ENCODE results near the gene ZGLP1.

ZGLP1 gene

DNA sequence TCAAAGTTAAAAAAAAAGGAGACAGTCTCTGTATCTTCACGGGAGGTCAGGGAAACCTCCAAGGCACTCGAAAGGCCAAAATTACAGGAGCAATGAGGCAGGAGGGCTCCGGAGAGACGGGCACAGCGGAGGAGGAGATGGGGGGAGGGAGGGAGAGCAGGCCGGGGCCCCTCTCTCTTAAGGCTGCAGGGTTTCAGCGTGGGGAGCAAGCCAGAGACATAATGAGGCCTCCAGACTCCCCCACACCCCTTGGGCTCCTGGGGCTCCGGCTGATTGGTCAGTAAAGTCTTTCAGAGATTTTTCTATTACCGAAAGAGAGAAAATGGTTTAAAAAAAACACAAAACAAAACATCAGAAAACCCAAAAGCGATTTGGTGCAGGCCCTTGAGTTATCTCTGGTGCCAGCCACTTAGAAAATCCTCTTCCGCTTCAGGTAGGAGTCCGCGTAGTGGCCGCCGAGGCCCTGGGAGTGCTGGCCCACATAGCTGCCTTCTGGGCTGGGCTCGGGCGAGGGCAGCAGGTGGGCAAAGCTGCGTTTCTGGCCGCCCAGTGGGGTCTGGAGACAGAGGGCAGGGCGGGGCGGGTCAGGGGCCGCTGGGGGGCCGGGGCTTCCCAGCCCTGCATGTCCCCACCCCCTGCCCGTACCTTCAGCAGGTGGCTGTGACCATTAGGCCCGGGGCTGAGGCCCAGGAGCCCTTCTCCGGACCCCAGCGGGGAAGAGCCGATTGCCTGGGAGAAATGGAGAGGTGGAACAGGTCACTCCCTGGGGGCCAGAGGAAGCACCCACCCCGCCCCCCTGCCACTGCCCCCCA, 7.6 kb upstream of the ZGLP1 start:
- TF ChIP-seq, protein P1, sequence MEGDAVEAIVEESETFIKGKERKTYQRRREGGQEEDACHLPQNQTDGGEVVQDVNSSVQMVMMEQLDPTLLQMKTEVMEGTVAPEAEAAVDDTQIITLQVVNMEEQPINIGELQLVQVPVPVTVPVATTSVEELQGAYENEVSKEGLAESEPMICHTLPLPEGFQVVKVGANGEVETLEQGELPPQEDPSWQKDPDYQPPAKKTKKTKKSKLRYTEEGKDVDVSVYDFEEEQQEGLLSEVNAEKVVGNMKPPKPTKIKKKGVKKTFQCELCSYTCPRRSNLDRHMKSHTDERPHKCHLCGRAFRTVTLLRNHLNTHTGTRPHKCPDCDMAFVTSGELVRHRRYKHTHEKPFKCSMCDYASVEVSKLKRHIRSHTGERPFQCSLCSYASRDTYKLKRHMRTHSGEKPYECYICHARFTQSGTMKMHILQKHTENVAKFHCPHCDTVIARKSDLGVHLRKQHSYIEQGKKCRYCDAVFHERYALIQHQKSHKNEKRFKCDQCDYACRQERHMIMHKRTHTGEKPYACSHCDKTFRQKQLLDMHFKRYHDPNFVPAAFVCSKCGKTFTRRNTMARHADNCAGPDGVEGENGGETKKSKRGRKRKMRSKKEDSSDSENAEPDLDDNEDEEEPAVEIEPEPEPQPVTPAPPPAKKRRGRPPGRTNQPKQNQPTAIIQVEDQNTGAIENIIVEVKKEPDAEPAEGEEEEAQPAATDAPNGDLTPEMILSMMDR (IDR thresholded peaks at IDR 0.05; ENCODE audit: low read depth, low read length), result no peak
- no peak for TF ChIP-seq POLR2A (IDR thresholded peaks at IDR 0.05; ENCODE audit: extremely low read depth, insufficient read length)
- no peak for TF ChIP-seq MYC (IDR thresholded peaks at IDR 0.05; ENCODE audit: low read depth, low read length)
- TF ChIP-seq, protein P2, sequence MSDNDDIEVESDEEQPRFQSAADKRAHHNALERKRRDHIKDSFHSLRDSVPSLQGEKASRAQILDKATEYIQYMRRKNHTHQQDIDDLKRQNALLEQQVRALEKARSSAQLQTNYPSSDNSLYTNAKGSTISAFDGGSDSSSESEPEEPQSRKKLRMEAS (IDR thresholded peaks at IDR 0.05; ENCODE audit: low read depth, low read length), result no peak
- DNase-seq (ENCODE audit: low read depth), result no peak
- no peak overlapping the region for H3K4me3 ChIP-seq (ENCODE audit: low read depth, low read length)

DNA sequence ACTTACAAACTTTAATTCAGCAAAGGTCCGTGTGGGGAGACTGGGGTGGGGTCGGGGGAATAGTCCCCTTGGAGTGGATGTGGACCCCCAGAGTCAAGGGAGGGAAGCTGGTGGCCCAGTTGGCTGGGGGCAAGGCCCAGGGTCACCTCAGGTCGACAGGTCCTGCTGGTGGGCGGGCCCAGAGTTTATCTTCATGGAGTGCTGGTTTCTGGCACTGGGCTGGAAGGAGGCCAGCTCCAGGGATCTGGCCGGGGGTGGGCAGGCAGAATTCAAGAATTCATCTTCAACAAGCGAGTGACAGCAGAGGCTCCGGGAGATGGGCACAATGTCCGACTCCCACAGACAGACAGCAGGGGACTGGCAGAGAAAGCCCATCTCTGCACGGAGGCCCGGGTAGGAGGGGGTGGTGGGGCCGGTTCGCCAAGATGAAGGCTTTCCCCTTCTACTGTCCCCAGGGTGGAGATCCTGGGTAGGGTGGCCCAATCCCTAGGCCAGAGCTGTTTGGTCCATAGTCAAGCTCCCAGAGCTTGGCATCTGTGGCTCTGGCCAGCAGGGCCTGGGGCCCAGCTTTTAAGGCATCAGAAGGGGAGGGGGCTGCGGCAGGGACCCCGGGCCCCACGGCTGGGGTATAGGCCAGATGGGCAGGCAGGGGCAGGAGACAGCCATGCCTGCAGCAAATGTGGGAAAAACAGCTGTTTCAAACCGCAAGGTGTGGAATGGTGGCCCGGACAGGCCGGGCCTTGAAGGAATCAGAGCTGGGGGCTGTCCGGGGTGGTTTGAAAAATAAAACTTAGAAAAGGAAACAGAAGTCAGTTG, 6.8 kb upstream of the ZGLP1 start:
- TF ChIP-seq, protein P2 (IDR thresholded peaks at IDR 0.05; ENCODE audit: low read depth, low read length), result no peak
- TF ChIP-seq POLR2A (IDR thresholded peaks at IDR 0.05; ENCODE audit: extremely low read depth, insufficient read length) (no peak), MYC (IDR thresholded peaks at IDR 0.05; ENCODE audit: low read depth, low read length) (no peak)
- TF ChIP-seq, protein P1 (IDR thresholded peaks at IDR 0.05; ENCODE audit: low read depth, low read length), result no peak
- DNase-seq (ENCODE audit: low read depth), result no peak
- H3K4me3 ChIP-seq (ENCODE audit: low read depth, low read length), result peak overlapping the region; percentile 76

DNA sequence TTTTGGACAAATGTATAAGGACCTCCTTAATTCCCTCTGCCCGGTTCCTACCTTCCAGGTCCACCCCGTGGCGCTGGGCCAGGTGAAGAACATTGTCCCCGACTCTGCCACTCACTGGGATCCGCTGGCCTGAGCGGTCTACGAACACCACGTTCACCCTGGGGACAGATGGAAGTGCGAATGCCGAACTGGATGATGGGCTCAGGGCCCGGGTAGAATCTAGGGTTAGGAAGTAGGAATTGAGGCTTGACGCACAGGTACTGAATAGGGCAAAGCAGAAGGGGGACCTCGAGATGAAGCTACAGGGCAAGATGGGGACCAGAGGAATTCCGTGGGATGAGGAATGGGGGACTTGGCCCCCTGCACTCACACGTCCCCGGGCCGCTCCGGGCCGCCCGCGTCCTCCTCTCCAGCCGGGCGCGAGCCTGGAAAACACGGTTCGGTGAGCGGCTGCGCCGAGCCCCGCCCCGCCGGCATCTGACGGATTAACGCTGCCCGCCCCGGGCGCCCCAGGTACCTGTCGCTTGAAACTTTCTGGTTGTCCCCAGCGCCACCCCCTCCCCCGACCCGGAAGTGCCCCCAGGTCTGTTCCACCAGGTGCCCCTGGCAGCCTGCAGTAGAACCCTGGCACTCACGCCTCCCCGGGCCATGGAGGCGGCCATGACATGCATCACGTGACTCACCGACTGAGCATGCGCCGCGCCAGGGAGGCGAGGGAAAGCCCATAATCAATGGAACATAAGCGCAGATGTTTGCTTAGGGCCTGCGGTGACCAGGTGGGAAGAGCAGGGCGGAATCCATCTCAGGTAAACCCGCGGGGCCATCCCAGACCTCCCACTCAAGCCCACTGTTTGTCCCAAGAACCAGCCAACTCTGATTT, 6.0 kb upstream of the ZGLP1 start, which contains the start of gene FDX2:
Gene FDX2 (minus strand): TSS at position 681 of the 880 bp plus-strand sequence. CDS start 19 bp downstream, at position 662.
- peak within 1 kb of the TSS; percentile 76 for H3K4me3 ChIP-seq (ENCODE audit: low read depth, low read length)
- DNase-seq (ENCODE audit: low read depth), result peak; percentile 98
- TF ChIP-seq MYC (IDR thresholded peaks at IDR 0.05; ENCODE audit: low read depth, low read length) (no peak), POLR2A (IDR thresholded peaks at IDR 0.05; ENCODE audit: extremely low read depth, insufficient read length) (no peak)
- TF ChIP-seq, protein P1 (IDR thresholded peaks at IDR 0.05; ENCODE audit: low read depth, low read length), result no peak
- TF ChIP-seq, protein P2 (IDR thresholded peaks at IDR 0.05; ENCODE audit: low read depth, low read length), result no peak

DNA sequence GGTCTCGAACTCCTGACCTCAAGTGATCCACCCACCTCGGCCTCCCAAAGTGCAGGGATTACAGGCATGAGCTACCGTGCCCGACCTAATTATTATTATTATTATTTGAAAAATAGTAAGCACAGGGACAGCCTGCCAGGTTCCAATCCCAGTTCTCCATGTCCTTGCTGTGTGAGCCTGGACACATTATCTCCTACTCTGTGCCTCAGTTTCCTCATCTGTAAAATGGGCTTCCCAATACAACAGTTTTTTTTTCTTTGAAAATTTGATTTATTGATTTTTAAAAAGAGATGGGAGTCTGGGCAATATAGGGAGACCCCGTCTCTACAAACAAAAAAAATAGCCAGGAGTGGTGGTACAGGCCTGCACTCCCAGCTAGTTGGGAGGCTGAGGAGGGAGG, 3.3 kb downstream of the ZGLP1 start:
- no peak for DNase-seq (ENCODE audit: low read depth)
- TF ChIP-seq, protein P1 (IDR thresholded peaks at IDR 0.05; ENCODE audit: low read depth, low read length), result no peak
- TF ChIP-seq POLR2A (IDR thresholded peaks at IDR 0.05; ENCODE audit: extremely low read depth, insufficient read length), result no peak
- no peak overlapping the region for H3K4me3 ChIP-seq (ENCODE audit: low read depth, low read length)

DNA sequence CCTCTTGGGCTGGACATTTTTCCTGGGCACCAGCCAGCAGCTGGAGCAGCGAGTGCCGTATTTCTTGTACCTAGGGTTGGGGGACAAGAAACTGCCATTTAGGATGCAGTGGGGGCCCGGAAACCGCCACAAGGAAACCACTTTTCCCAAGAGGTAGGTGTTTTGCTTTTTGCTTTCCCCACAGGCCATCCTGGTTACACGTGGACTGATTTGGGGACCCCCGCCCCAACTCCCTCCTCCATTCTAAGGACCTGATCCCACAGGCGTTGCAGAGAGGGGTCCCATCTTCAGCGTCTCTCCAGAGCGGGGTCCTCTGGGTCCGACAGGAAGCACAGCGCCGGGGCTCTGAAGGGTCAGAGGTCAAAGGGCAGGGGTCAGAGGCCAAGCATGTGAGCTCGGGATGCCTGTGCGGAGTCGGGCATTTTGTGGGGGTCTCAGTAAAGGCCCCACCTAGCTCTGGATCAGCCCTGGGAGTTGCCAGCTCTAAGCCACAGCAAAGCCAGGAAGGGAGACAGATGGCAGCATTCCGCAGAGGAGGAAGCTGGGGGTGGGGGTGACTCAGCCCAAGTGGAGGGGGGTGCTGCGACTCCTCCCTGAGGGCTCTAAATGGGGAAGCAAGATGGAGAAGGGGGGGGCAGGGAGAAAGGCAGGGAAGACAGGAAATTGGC, 4.3 kb downstream of the ZGLP1 start:
- DNase-seq (ENCODE audit: low read depth), result peak; percentile 100
- peak overlapping the region; percentile 8 for H3K4me3 ChIP-seq (ENCODE audit: low read depth, low read length)
- TF ChIP-seq, protein P2 (IDR thresholded peaks at IDR 0.05; ENCODE audit: low read depth, low read length), result peak; percentile 54
- TF ChIP-seq, protein P1 (IDR thresholded peaks at IDR 0.05; ENCODE audit: low read depth, low read length), result peak; percentile 42
- no peak for TF ChIP-seq POLR2A (IDR thresholded peaks at IDR 0.05; ENCODE audit: extremely low read depth, insufficient read length)
- peak; percentile 52 for TF ChIP-seq MYC (IDR thresholded peaks at IDR 0.05; ENCODE audit: low read depth, low read length)

All from NB4 (cell line).